Activated CD4-positive, alpha-beta T cell treated with anti-CD3 and anti-CD28 coated beads, Interleukin-2, amount 10 ng/mL, durations not matched to agents 7 days and 5 days (primary cell): ENCODE data around the gene ISCA1. TPM values are rescaled to one million over a fixed set of nuclear protein-coding genes. Genes with fewer than 3 reads are reported as not detected.
"Not testable (repeated sequence)": the region's sequence is repeated elsewhere in the genome, so short reads cannot be mapped to it uniquely, and the experiment has no call there.

Experiments
- CTCF ChIA-PET: fragments of 350-600 bp; sonication (Branson Sonifier 250); formaldehyde crosslinking; loops from one replicate; lab custom pipeline; 2021; ENCODE audit warnings: antibody characterized with exemption; lab: Charles Lee
- POLR2A ChIA-PET: fragments of 350-600 bp; sonication (Branson Sonifier 250); formaldehyde crosslinking; loops from one replicate; lab custom pipeline; 2021; ENCODE audit warnings: antibody characterized with exemption; lab: Charles Lee
- DNase-seq: peaks from one replicate; pipeline ENCODE4 v3.0.0-alpha.2; 2020
- H3K27ac Mint-ChIP-seq: one replicate; pipeline ENCODE4 v1.8.0; 2021; ENCODE audit warnings: mild to moderate bottlenecking, moderate library complexity, mixed read lengths
- H3K27me3 Mint-ChIP-seq: one replicate; pipeline ENCODE4 v1.8.0; 2021; ENCODE audit warnings: mixed read lengths
- H3K36me3 Mint-ChIP-seq: one replicate; pipeline ENCODE4 v1.8.0; 2021; ENCODE audit warnings: low read depth, mixed read lengths
- H3K4me1 Mint-ChIP-seq: one replicate; pipeline ENCODE4 v1.8.0; 2021; ENCODE audit warnings: mixed read lengths
- H3K4me3 Mint-ChIP-seq: one replicate; pipeline ENCODE4 v1.8.0; 2021; ENCODE audit warnings: mild to moderate bottlenecking, moderate library complexity, mixed read lengths
- H3K9me3 Mint-ChIP-seq: one replicate; pipeline ENCODE4 v1.8.0; 2021; ENCODE audit warnings: mixed read lengths
- total RNA-seq, 2 experiments: library from RNA; stranded (reverse); gene quantifications; one replicate each; pipeline ENCODE4 v1.2.3, GENCODE V29; 2021

Gene ISCA1
- total RNA-seq, 2 experiments from 2014 or later: 16.8 to 19.5 TPM

DNA sequence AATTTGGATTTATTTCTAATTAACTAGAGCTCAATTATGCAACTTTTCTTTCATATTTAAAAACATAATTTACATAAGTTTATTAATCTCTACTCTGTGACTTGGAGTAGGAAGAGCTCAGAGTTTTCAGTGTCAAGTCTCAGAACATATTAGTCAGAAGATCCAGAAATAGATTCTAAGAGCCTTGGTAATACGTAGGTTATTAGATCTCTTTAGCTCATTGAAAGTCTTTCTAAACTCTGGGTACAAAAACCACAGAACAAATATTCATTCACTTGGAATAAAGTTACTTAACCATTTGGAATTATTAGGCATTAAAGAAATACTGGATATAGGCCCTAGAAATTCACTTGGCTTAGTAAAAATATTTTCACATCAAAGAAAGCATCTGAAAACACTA lies 26.3 kb upstream of the ISCA1 start:
- no peak overlapping the region for H3K27ac Mint-ChIP-seq
- POLR2A ChIA-PET: no interaction called here
- no peaks in the 10 kb centered on the region for H3K9me3 Mint-ChIP-seq
- peaks cover 72% of the 10 kb centered on the region for H3K36me3 Mint-ChIP-seq
- CTCF ChIA-PET: interaction anchor here (1.2 kb wide), 1 partner anchor 25 kb away, joined by 3 read pairs; no protein-coding TSS in a partner anchor
- H3K4me3 Mint-ChIP-seq: no peak overlapping the region
- no peaks in the 10 kb centered on the region for H3K27me3 Mint-ChIP-seq
- no peak for DNase-seq
- peaks cover 12% of the 10 kb centered on the region for H3K4me1 Mint-ChIP-seq

DNA sequence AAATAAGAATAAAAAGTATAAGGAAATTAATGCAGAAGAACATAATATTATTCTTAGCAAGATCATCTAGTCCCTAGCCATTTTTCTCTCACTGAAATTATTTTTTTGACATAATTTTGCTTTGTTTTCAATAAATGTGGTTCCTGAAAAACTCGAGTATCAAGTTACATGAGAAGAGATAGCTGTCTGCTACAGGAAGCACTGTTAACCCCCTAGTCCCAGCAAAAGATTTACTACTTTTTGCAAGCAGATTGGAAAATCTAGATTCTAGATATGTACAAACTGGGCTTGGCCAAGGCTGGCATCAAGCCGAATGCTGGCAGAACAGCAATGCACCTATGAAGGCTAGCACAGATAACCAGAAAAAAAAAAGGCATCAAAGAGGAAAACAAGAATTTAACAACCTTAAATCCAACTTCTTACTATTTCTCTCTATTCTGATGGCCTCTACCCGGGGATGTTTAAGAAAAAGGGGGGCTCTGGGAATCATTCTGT lies 21.9 kb upstream of the ISCA1 start:
- no peak for DNase-seq
- ChIA-PET POLR2A (no interaction called here), CTCF (interaction anchor here (0.6 to 1.7 kb wide), 2 partner anchors 22 to 1792 kb away, joined by 4 to 5 read pairs; partner anchors contain the start of gene ISCA1)
- peaks cover 21% of the 10 kb centered on the region for H3K4me1 Mint-ChIP-seq
- no peak overlapping the region for H3K4me3 Mint-ChIP-seq
- no peaks in the 10 kb centered on the region for H3K27me3 Mint-ChIP-seq
- peak overlapping the region; percentile 41 for H3K27ac Mint-ChIP-seq
- H3K36me3 Mint-ChIP-seq: peaks cover 67% of the 10 kb centered on the region
- H3K9me3 Mint-ChIP-seq: no peaks in the 10 kb centered on the region

DNA sequence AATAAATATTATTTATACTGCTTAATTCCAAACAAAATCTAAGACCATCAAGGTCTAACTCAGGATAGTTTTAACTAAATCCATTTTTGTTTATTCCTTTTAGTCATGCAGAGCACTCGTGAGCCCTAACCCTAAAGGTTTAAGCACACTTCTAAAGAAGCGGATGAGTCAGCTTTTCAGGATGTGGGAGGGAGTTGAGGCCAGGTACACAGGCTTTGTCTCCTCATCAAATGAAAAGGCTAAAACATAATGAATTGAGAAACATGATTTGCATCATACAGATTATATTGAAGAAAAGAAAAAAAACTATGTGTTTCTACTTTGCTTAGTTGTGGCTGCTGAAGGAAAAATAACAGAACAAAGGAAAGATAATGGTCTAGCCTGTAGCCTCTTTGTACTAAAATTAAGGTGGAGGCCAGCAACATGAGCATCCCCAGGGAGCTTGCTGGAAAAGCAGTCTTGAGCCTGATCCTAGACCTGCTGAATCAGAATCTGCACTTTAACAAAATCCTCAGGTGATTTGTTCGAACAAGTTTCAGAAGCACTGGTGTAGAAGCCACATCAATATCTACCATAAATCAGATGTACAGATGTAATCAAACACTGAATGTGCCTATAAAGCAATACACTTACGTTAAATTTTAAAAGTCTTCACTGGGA lies 21.1 kb upstream of the ISCA1 start:
- Mint-ChIP-seq H3K9me3 (no peaks in the 10 kb centered on the region), H3K4me1 (peaks cover 24% of the 10 kb centered on the region), H3K36me3 (peaks cover 72% of the 10 kb centered on the region), H3K27me3 (no peaks in the 10 kb centered on the region), H3K4me3 (no peak overlapping the region), H3K27ac (peak overlapping the region; percentile 73)
- DNase-seq: peak; percentile 52
- ChIA-PET POLR2A (no interaction called here), CTCF (no interaction called here)

DNA sequence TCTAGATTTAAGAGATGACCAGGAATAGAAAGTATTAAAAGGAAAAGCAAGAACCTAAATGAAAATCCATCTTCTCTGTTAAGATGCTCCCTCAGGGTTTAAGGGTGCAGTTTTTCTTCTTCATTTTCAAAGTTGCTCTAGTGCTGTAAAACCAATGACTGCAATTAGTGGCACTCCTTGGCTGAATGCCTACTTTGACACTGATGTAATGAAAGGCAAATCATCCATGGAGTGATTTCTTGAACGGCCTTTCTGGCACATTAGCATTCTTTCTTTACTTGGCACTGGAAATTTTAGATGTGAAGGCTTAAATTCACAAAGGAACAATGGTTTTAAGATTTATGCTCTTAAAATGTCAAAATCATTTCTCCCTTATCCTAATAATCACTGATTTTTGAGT lies 19.3 kb upstream of the ISCA1 start:
- H3K36me3 Mint-ChIP-seq: peaks cover 72% of the 10 kb centered on the region
- H3K27me3 Mint-ChIP-seq: no peaks in the 10 kb centered on the region
- H3K9me3 Mint-ChIP-seq: no peaks in the 10 kb centered on the region
- H3K4me1 Mint-ChIP-seq: peaks cover 27% of the 10 kb centered on the region
- no peak overlapping the region for H3K27ac Mint-ChIP-seq
- no peak for DNase-seq
- CTCF ChIA-PET: no interaction called here
- POLR2A ChIA-PET: no interaction called here
- H3K4me3 Mint-ChIP-seq: no peak overlapping the region

DNA sequence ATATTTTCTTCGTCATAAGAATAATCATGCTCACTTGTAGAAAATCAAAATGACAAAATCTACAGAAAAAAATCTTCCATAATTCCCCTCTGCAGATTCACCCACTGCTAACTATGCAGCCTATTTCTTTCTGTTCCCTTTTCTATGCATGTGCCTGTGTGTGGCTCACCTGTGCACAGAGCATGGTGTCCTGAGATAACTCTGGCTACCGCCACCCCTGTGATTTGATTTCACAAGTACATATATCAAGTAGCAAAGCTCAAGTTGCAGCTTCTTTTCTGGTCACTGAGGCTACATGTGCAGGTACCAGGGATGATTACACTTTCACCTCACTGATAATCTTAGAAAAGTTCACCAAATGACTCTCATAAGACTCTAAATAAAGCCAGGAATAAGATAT lies 18.4 kb upstream of the ISCA1 start:
- Mint-ChIP-seq H3K4me1 (peaks cover 27% of the 10 kb centered on the region), H3K4me3 (no peak overlapping the region), H3K9me3 (no peaks in the 10 kb centered on the region), H3K27me3 (no peaks in the 10 kb centered on the region), H3K27ac (peak overlapping the region; percentile 50), H3K36me3 (peaks cover 72% of the 10 kb centered on the region)
- ChIA-PET POLR2A (no interaction called here), CTCF (no interaction called here)
- no peak for DNase-seq

DNA sequence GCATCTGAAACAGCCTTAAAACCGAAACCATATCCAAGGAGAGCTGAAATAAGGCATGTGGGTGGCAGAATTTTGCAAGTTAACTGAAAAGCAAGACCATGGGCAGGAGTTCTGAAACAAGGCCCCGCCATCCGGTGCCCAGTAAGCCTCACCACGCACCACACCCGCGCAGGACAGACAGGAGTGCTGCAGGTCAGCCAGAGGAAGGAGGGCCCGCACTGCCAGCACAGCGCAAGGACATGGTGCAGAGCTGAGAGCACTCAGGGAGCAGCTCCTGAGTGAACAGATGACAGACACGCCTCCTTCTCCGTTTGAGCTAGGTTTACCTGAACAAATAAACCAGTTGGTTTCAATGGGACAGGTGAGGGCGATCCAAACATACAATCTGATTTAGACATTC lies 16.5 kb upstream of the ISCA1 start:
- H3K36me3 Mint-ChIP-seq: peaks cover 63% of the 10 kb centered on the region
- POLR2A ChIA-PET: no interaction called here
- peak overlapping the region; percentile 2 for H3K27ac Mint-ChIP-seq
- DNase-seq: no peak
- no peaks in the 10 kb centered on the region for H3K27me3 Mint-ChIP-seq
- CTCF ChIA-PET: interaction anchor here (0.6 to 1.2 kb wide), 3 partner anchors 13 to 20 kb away, joined by 3 to 5 read pairs (median 3); no protein-coding TSS in a partner anchor
- H3K4me3 Mint-ChIP-seq: no peak overlapping the region
- peaks cover 21% of the 10 kb centered on the region for H3K4me1 Mint-ChIP-seq
- no peaks in the 10 kb centered on the region for H3K9me3 Mint-ChIP-seq

DNA sequence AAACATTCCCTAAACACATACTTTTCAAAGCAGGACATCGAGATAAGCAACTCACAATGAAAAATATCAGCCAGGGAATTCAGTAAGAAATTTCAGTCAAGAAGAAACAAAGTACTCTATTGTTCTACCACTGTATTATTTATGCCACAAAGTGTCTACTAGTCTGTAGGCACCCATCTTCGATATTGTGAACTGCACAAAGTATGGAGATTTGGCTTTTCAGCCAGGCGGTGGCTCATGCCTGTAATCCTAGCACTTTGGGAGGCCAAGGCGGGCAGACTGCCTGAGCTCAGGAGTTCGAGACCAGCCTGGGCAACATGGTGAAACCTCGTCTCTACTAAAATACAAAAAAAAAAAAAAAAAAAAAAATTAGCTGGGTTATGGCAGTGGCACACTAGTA lies 8.0 kb upstream of the ISCA1 start:
- H3K4me1 Mint-ChIP-seq, H3K27me3 Mint-ChIP-seq, H3K4me3 Mint-ChIP-seq, CTCF ChIA-PET, H3K9me3 Mint-ChIP-seq, DNase-seq, H3K27ac Mint-ChIP-seq, POLR2A ChIA-PET: not testable (repeated sequence)
- peaks cover 11% of the 10 kb centered on the region for H3K36me3 Mint-ChIP-seq

DNA sequence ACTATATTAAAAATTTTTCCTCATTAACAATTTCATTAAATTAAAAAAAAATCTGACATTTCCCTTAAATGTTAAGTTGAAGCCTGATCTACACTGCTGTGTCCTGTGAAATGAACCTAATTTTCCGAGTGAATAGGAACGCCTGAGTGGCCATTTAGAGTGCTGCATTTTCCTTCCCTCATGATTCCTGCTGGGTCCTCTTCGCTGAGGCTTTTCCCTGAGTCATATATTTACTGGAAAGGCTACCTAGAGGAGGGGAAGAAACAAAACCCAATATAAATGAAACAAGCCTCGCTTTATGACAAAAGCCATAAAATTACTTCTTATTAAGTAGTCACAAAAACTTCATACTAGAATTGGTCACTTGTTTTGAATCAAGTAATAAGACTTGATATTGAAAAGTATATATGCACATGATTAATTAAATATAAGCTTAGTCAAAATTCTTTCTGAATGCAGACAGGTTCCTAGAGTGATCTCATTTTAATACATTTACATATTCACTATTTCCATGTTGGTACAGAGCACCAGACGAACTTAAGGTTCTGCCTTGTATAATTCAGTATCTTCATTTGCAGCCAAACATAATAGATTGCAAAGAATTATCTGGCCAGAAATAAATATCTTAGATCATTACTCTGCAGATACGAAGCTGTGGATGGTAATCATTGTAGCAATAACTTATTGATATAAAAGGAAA lies 6.3 kb upstream of the ISCA1 start:
- DNase-seq: no peak
- H3K36me3 Mint-ChIP-seq: peaks cover 4% of the 10 kb centered on the region
- no peaks in the 10 kb centered on the region for H3K9me3 Mint-ChIP-seq
- peaks cover 4% of the 10 kb centered on the region for H3K4me1 Mint-ChIP-seq
- CTCF ChIA-PET: no interaction called here
- POLR2A ChIA-PET: no interaction called here
- H3K27me3 Mint-ChIP-seq: no peaks in the 10 kb centered on the region
- no peak overlapping the region for H3K4me3 Mint-ChIP-seq
- no peak overlapping the region for H3K27ac Mint-ChIP-seq

DNA sequence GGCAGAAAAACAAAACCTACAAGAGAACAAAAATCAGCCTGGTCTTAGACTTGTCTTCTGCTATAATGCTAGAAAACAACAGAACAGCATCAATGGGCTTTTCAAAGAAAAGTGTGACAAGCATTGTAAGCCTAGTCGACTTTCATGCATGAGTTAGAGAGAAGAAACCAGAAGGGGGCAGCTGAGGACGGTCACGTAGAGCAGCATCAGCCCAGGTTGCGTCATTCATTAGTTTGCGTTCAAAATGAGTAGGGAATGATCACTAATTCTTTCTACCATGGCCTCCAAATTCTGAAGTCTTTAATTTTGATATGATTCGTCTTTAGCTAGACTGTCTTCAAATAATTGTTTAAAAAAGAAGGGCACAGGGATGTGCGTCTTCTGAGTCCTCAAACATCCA lies 4.7 kb upstream of the ISCA1 start:
- peaks cover 13% of the 10 kb centered on the region for H3K4me1 Mint-ChIP-seq
- no peak for DNase-seq
- ChIA-PET POLR2A (no interaction called here), CTCF (no interaction called here)
- H3K27me3 Mint-ChIP-seq: no peaks in the 10 kb centered on the region
- no peaks in the 10 kb centered on the region for H3K9me3 Mint-ChIP-seq
- H3K4me3 Mint-ChIP-seq: no peak overlapping the region
- H3K27ac Mint-ChIP-seq: no peak overlapping the region
- peaks cover 4% of the 10 kb centered on the region for H3K36me3 Mint-ChIP-seq

DNA sequence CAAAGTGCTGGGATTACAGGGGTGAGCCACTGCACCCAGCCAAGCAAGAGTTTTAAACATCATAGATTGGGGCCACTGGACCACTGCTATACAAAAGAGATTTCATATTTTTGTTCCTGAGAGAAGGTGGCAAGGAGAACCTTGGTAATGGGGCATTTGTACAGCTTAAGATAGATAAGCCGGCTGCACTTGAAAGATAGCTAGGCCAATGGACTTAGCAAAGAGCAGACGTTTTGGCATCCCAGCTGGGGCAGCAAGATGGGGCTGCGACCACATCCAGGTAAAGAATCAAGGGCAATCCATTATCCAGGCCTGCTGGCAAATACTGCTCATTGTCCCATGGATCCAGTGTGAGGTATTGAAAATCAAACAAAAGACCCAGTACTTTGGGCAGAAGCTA lies 3.9 kb upstream of the ISCA1 start:
- Mint-ChIP-seq H3K27me3 (no peaks in the 10 kb centered on the region), H3K4me3 (no peak overlapping the region), H3K4me1 (peaks cover 16% of the 10 kb centered on the region), H3K9me3 (no peaks in the 10 kb centered on the region), H3K36me3 (peaks cover 4% of the 10 kb centered on the region), H3K27ac (no peak overlapping the region)
- ChIA-PET POLR2A (no interaction called here), CTCF (interaction anchor here (1.1 kb wide), 1 partner anchor 12 kb away, joined by 3 read pairs; no protein-coding TSS in a partner anchor)
- no peak for DNase-seq

DNA sequence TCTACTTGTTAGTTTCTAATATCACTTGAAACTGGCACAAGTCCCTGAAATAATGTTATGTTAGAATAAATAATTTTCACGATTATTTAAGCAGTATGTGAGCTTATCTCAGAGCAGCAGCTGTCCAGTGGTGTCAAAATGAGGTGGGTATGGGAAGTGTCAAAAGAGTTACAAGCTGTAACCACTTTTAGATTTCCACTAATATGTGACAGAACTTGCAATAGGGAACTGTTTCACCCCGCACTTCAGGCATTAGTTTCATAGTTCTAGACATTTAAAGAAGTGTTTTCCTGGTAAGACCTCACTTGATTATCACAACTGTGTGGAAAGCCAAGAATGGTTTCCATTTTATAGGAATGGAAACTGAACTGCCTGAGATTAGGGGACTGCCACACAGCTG lies 2.9 kb upstream of the ISCA1 start:
- Mint-ChIP-seq H3K27me3 (no peaks in the 10 kb centered on the region), H3K27ac (no peak overlapping the region), H3K9me3 (no peaks in the 10 kb centered on the region), H3K4me1 (peaks cover 23% of the 10 kb centered on the region), H3K4me3 (no peak overlapping the region), H3K36me3 (peaks cover 5% of the 10 kb centered on the region)
- ChIA-PET CTCF (interaction anchor here (1.1 kb wide), 1 partner anchor 13 kb away, joined by 3 read pairs; no protein-coding TSS in a partner anchor), POLR2A (no interaction called here)
- DNase-seq: no peak

DNA sequence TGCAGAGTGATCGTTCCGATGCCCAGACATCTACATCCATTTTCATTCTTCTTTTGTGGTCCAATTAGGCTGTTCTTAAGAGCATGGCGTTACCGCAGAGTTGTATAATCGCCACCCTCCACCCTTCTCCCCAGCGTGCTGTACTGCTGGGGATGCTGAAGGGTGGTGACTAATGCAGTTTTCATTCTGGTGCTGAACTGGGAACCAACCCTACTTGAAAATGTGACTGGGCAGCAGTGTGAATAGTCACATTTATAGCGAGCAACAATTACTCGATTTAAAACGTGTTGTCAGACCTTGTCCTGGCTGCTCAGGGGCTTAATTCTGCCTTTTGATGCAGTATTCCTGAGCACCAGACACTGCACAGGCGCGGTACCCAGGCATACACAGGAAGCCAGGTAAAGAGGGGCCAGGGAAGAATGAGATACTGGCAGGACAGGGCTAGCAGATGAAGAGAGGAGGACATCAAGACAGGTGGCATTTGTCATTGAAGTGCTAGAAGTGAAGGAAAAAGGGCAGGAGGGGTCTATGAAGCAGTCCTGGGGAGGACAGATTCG lies 719 bp upstream of the ISCA1 start:
- H3K9me3 Mint-ChIP-seq: no peaks in the 10 kb centered on the region
- ChIA-PET CTCF (interaction anchor here (0.9 to 2.1 kb wide), 4 partner anchors 16 to 81 kb away, joined by 3 to 5 read pairs (median 4); no protein-coding TSS in a partner anchor), POLR2A (no interaction called here)
- peaks cover 36% of the 10 kb centered on the region for H3K4me1 Mint-ChIP-seq
- peaks cover 10% of the 10 kb centered on the region for H3K36me3 Mint-ChIP-seq
- DNase-seq: no peak
- H3K27ac Mint-ChIP-seq: peak overlapping the region; percentile 99
- H3K27me3 Mint-ChIP-seq: no peaks in the 10 kb centered on the region
- H3K4me3 Mint-ChIP-seq: peak overlapping the region; percentile 74

DNA sequence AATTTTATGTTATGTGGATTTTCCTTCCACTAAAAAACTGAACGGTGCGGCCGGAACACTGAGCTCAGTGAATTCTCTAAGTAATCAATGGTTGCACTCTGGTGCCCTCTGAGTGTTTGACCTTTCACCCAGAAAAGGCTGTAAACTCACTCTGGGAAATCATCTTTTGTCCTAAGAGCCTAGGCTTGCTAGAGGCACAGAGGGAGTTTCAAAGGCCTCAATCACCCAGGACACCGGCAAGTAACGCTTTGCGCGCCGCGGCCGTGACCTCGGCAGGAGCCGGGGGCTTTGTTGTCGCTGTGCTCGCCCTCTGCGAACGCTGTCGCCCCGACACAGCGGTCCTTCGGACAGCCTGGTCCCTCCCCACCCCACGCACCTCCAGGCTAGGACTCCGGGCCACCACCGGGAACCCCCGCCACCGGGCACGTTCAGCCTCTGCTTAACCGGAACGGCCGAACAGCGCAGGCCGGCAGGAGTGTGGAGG lies 703 bp downstream of the ISCA1 start:
- CTCF ChIA-PET: interaction anchor here (0.7 to 2.1 kb wide), 2 partner anchors 15 to 662 kb away, joined by 3 to 5 read pairs; no protein-coding TSS in a partner anchor
- peaks cover 44% of the 10 kb centered on the region for H3K4me1 Mint-ChIP-seq
- no peaks in the 10 kb centered on the region for H3K27me3 Mint-ChIP-seq

More for the DNA sequence above, 703 bp downstream of the ISCA1 start:
- POLR2A ChIA-PET: no interaction called here
- no peak for DNase-seq
- peak overlapping the region; percentile 74 for H3K4me3 Mint-ChIP-seq
- H3K27ac Mint-ChIP-seq: peak overlapping the region; percentile 99
- peaks cover 6% of the 10 kb centered on the region for H3K36me3 Mint-ChIP-seq
- no peaks in the 10 kb centered on the region for H3K9me3 Mint-ChIP-seq
